ENCODE data around the gene RAVER2. TPM values are rescaled to one million over a fixed set of nuclear protein-coding genes. Genes with fewer than 3 reads are reported as not detected.

RAVER2 gene
- total RNA-seq, 1 experiment from 2014 or later, result 15.1 TPM

DNA sequence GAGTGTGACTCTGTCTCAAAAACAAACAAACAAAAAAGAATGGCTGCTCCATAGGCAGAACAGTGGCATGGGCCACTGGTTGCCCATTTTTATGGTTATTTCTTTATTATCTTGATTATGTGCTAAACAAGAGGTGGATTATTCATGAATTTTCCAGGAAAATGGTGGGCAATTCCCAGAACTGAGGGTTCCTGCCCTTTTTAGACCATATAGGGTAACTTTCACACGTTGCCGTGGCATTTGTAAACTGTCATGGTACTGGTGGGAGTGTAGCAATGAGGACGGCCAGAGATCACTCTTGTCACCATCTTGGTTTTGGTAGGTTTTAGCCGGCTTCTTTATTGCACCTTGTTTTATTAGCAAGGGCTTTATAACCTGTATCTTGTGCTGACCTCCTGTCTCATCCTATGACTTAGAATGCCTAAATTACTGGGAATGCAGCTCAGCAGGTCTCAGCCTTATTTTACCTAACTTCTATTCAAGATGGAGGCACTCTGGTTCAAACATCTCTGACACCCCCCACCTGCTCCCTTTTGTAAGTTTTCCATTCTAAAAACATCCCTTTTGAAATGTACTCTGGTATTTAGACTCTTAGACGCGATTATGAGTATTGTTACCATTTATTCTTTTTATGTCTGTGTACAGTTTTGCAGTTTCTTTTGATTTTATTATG is 57.1 kb downstream of the RAVER2 start:
- DNase-seq (ENCODE audit: low read depth, low spot score) (no peak), ATAC-seq (no peak)
- no peak overlapping the region for H3K4me3 ChIP-seq (ENCODE audit: low read depth in 2 of 2, low read length in 2 of 2)
- H3K4me1 ChIP-seq (ENCODE audit: control insufficient read depth, insufficient read depth, low read length), result no peaks in the 10 kb centered on the region
- ChIA-PET POLR2A (no interaction called here), CTCF (no interaction called here)
- no peaks in the 10 kb centered on the region for H3K9me3 ChIP-seq (ENCODE audit: control insufficient read depth, insufficient read depth, low read depth, low read length)
- H3K27me3 ChIP-seq (ENCODE audit: control insufficient read depth, insufficient read depth, low read length), result no peaks in the 10 kb centered on the region
- in situ Hi-C loops (cut with HindIII; ENCODE audit: low pct_unique_long_range_greater_than_20kb, low sequenced_read_pairs), result loop anchor here (25.0 kb wide), 1 partner anchor 90 kb away; no protein-coding TSS in a partner anchor
- H3K36me3 ChIP-seq (ENCODE audit: control insufficient read depth, insufficient read depth, low read length), result no peaks in the 10 kb centered on the region
- no peak overlapping the region for H3K27ac ChIP-seq (ENCODE audit: low read length)
- no TSS peak for BruUV-seq (replicated peaks)
- TF ChIP-seq SIN3A (IDR thresholded peaks at IDR 0.05; ENCODE audit: borderline replicate concordance, insufficient read depth, low read depth, low read length) (no peak), POLR2AphosphoS5 (IDR thresholded peaks at IDR 0.05; ENCODE audit: low read depth, low read length) (no peak), TCF7L2 (IDR thresholded peaks at IDR 0.05; ENCODE audit: low read depth, low read length) (no peak)
- TF ChIP-seq, protein P1, sequence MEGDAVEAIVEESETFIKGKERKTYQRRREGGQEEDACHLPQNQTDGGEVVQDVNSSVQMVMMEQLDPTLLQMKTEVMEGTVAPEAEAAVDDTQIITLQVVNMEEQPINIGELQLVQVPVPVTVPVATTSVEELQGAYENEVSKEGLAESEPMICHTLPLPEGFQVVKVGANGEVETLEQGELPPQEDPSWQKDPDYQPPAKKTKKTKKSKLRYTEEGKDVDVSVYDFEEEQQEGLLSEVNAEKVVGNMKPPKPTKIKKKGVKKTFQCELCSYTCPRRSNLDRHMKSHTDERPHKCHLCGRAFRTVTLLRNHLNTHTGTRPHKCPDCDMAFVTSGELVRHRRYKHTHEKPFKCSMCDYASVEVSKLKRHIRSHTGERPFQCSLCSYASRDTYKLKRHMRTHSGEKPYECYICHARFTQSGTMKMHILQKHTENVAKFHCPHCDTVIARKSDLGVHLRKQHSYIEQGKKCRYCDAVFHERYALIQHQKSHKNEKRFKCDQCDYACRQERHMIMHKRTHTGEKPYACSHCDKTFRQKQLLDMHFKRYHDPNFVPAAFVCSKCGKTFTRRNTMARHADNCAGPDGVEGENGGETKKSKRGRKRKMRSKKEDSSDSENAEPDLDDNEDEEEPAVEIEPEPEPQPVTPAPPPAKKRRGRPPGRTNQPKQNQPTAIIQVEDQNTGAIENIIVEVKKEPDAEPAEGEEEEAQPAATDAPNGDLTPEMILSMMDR (IDR thresholded peaks at IDR 0.05), result no peak
- TF ChIP-seq, protein P2, sequence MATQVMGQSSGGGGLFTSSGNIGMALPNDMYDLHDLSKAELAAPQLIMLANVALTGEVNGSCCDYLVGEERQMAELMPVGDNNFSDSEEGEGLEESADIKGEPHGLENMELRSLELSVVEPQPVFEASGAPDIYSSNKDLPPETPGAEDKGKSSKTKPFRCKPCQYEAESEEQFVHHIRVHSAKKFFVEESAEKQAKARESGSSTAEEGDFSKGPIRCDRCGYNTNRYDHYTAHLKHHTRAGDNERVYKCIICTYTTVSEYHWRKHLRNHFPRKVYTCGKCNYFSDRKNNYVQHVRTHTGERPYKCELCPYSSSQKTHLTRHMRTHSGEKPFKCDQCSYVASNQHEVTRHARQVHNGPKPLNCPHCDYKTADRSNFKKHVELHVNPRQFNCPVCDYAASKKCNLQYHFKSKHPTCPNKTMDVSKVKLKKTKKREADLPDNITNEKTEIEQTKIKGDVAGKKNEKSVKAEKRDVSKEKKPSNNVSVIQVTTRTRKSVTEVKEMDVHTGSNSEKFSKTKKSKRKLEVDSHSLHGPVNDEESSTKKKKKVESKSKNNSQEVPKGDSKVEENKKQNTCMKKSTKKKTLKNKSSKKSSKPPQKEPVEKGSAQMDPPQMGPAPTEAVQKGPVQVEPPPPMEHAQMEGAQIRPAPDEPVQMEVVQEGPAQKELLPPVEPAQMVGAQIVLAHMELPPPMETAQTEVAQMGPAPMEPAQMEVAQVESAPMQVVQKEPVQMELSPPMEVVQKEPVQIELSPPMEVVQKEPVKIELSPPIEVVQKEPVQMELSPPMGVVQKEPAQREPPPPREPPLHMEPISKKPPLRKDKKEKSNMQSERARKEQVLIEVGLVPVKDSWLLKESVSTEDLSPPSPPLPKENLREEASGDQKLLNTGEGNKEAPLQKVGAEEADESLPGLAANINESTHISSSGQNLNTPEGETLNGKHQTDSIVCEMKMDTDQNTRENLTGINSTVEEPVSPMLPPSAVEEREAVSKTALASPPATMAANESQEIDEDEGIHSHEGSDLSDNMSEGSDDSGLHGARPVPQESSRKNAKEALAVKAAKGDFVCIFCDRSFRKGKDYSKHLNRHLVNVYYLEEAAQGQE (IDR thresholded peaks at IDR 0.05; ENCODE audit: insufficient read depth in 1 of 2, low read depth in 2 of 2, low read length in 1 of 2), result no peak
- intact Hi-C loops (cut with micrococcal nuclease; ENCODE audit: unreplicated experiment), result no loop called here

DNA sequence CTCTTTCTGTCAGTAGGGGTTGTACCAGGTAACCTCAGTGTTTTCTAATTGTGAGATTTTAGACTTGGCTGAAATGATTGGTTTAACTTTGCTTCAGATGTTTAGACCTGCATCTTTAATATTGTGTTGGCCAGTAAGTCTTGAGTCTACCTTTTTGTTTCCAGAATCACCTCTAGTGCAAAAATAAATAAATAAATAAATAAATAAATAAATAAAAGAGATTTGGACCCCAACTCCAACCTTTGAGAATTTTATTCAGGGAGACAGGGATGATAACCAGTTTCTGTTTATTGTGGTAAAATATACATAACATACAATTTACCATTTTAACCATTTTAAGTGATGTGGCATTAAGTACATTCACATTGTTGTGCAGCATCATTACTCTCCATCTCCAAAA is 64.4 kb downstream of the RAVER2 start:
- Histone ChIP-seq H3K27me3 (ENCODE audit: control insufficient read depth, insufficient read depth, low read length) (no peaks in the 10 kb centered on the region), H3K36me3 (ENCODE audit: control insufficient read depth, insufficient read depth, low read length) (no peaks in the 10 kb centered on the region), H3K27ac (ENCODE audit: low read length) (no peak overlapping the region), H3K9me3 (ENCODE audit: control insufficient read depth, insufficient read depth, low read depth, low read length) (no peaks in the 10 kb centered on the region), H3K4me1 (ENCODE audit: control insufficient read depth, insufficient read depth, low read length) (no peaks in the 10 kb centered on the region), H3K4me3 (ENCODE audit: low read depth in 2 of 2, low read length in 2 of 2) (no peak overlapping the region)
- ChIA-PET CTCF (no interaction called here), POLR2A (no interaction called here)
- in situ Hi-C loops (cut with HindIII; ENCODE audit: low pct_unique_long_range_greater_than_20kb, low sequenced_read_pairs), result loop anchor here (25.0 kb wide), 1 partner anchor 97 kb away; no protein-coding TSS in a partner anchor
- DNase-seq (ENCODE audit: low read depth, low spot score) (no peak), ATAC-seq (no peak)
- intact Hi-C loops (cut with micrococcal nuclease; ENCODE audit: unreplicated experiment), result no loop called here
- BruUV-seq (replicated peaks), result no TSS peak
- TF ChIP-seq TCF7L2 (IDR thresholded peaks at IDR 0.05; ENCODE audit: low read depth, low read length), result no peak
- TF ChIP-seq, protein P1 (IDR thresholded peaks at IDR 0.05), result no peak
